Skin epidermis (tissue), 12 donors: Measurements from ENCODE around the gene SLC41A3.
A peak's percentile ranks its signal among the peaks of the same experiment; 100 is the strongest.
"Not testable (repeated sequence)": the region's sequence is repeated elsewhere in the genome, so short reads cannot be mapped to it uniquely, and the experiment has no call there.

ENCODE experiments used
- H3K27ac ChIP-seq, 21 experiments: fragments of 200-600 bp; sonication (generic) in 11 of 21; one replicate each; pipeline ENCODE4 v1.5.0; 2020; ENCODE audit warnings: mild to moderate bottlenecking in 3 of 21, inconsistent platforms in 2 of 21, moderate library complexity in 2 of 21
- H3K4me3 ChIP-seq, 7 experiments: fragments of 200-600 bp; sonication (generic) in 2 of 7; one replicate each; pipeline ENCODE4 v1.5.0; 2020; ENCODE audit warnings: inconsistent platforms in 2 of 7, mild to moderate bottlenecking in 2 of 7, moderate library complexity in 1 of 7

Gene SLC41A3

GRCh38 chr3:126087552-126088175 lies 3.7 kb upstream of the SLC41A3 start:
- no peak overlapping the region for H3K27ac ChIP-seq
- H3K4me3 ChIP-seq: no peak overlapping the region

- Histone ChIP-seq H3K27ac (no peak overlapping the region), H3K4me3 (no peak overlapping the region)
Observed at GRCh38 chr3:126085841-126086240, 1.9 kb upstream of the SLC41A3 start.

- Histone ChIP-seq H3K27ac (peak overlapping the region in 4 of 21 experiments; percentile 91 to 98 (median 97)), H3K4me3 (no peak overlapping the region)
Observed at GRCh38 chr3:126085276-126085675, 1.4 kb upstream of the SLC41A3 start.

- H3K4me3 ChIP-seq: peak overlapping the region in 6 of 7 experiments; percentile 54 to 87 (median 68)
- peak overlapping the region in 14 of 21 experiments; percentile 83 to 98 (median 92) for H3K27ac ChIP-seq
Observed at GRCh38 chr3:126084768-126085180, 850 bp upstream of the SLC41A3 start.

- Histone ChIP-seq H3K4me3 (peak overlapping the region; percentile 54 to 87 (median 74)), H3K27ac (peak overlapping the region; percentile 80 to 98 (median 91))
Observed at GRCh38 chr3:126083511-126083912, 412 bp downstream of the SLC41A3 start.

- peak overlapping the region; percentile 54 to 87 (median 74) for H3K4me3 ChIP-seq
- peak overlapping the region in 17 of 21 experiments; percentile 80 to 98 (median 91) for H3K27ac ChIP-seq
Observed at GRCh38 chr3:126083138-126083445, 832 bp downstream of the SLC41A3 start.

GRCh38 chr3:126082362-126083137 lies 1.4 kb downstream of the SLC41A3 start:
- Histone ChIP-seq H3K4me3 (peak overlapping the region in 2 of 7 experiments; percentile 54 to 87), H3K27ac (peak overlapping the region in 7 of 21 experiments; percentile 88 to 98 (median 91))

- H3K27ac ChIP-seq: peak overlapping the region in 1 of 21 experiments; percentile 17
- H3K4me3 ChIP-seq: no peak overlapping the region
Observed at GRCh38 chr3:126081618-126082361, 2.1 kb downstream of the SLC41A3 start.

- no peak overlapping the region for H3K27ac ChIP-seq
Observed at GRCh38 chr3:126080970-126081369, 3.0 kb downstream of the SLC41A3 start.

GRCh38 chr3:126078866-126079265 lies 5.1 kb downstream of the SLC41A3 start:
- no peak overlapping the region for H3K27ac ChIP-seq
- no peak overlapping the region for H3K4me3 ChIP-seq

More at GRCh38 chr3:126080970-126081369, 3.0 kb downstream of the SLC41A3 start:
- no peak overlapping the region for H3K4me3 ChIP-seq

- Histone ChIP-seq H3K27ac (no peak overlapping the region), H3K4me3 (no peak overlapping the region)
Observed at GRCh38 chr3:126077754-126078153, 6.2 kb downstream of the SLC41A3 start.

- Histone ChIP-seq H3K27ac (no peak overlapping the region), H3K4me3 (no peak overlapping the region)
Observed at GRCh38 chr3:126076140-126076539, 7.8 kb downstream of the SLC41A3 start.

- Histone ChIP-seq H3K27ac (no peak overlapping the region), H3K4me3 (no peak overlapping the region)
Observed at GRCh38 chr3:126070146-126070545, 13.8 kb downstream of the SLC41A3 start.

GRCh38 chr3:126067959-126068358 lies 16.0 kb downstream of the SLC41A3 start:
- H3K27ac ChIP-seq: no peak overlapping the region
- H3K4me3 ChIP-seq: no peak overlapping the region

- not testable (repeated sequence) for H3K4me3 ChIP-seq, H3K27ac ChIP-seq
Observed at GRCh38 chr3:126066676-126067075, 17.2 kb downstream of the SLC41A3 start.

- Histone ChIP-seq H3K4me3 (no peak overlapping the region), H3K27ac (no peak overlapping the region)
Observed at GRCh38 chr3:126065876-126066275, 18.0 kb downstream of the SLC41A3 start.

GRCh38 chr3:126064627-126065258 lies 19.2 kb downstream of the SLC41A3 start:
- H3K27ac ChIP-seq: no peak overlapping the region
- no peak overlapping the region for H3K4me3 ChIP-seq

- Histone ChIP-seq H3K27ac (no peak overlapping the region), H3K4me3 (no peak overlapping the region)
Observed at GRCh38 chr3:126063358-126063965, 20.5 kb downstream of the SLC41A3 start.

- Histone ChIP-seq H3K27ac (no peak overlapping the region), H3K4me3 (no peak overlapping the region)
Observed at GRCh38 chr3:126061301-126062032, 22.5 kb downstream of the SLC41A3 start.
